NOMO-1 treated with DMSO at 0.1 percent for 48 hours (cell line): ENCODE measurements around the gene KCNMA1.
A peak's percentile ranks its signal among the peaks of the same experiment; 100 is the strongest.
"Not testable (repeated sequence)": the region's sequence is repeated elsewhere in the genome, so short reads cannot be mapped to it uniquely, and the experiment has no call there.

ENCODE experiments used
- DNase-seq: peaks from one replicate; lab custom pipeline; 2025; ENCODE audit not compliant: unreplicated experiment; lab: John Stamatoyannopoulos, UW

KCNMA1 gene

DNA sequence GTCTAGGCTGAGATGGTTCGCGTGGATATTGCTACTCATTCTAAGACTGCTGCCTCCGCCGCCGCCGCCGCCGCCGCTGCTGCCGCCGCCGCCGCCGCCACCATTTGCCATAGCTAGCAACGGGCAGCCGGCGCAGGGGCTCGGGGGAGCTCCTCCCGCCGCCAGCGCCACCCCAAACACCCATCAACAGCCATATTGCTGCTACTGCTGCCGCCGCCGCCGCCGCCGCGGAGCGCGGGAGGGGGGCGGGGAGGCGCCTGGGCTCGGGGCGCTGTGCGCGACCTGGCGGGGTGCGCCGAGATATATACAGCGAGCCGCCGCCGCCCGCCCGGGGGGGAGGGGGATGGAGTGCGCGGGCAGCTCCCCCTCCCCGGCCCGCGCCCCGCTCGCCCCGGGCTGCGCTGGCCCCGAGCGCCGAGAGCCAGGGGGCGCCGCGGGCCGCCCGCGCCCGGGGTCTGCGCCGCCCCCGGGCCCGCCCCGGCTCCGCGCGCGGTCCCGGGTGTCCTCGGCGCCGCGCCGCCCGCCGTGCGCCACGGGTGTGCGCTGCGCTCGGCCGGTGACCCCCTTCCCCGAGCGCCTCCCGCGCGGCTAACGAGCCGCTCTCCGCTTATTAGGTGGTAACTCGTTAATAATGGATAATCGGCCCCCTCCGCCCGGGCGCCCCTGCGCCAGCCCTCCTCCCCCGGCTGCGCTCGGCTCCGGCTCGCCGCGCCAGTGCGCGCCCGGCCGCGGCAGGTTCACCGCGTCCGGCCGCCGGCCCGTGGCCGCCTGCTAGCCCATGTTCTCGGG, at the start of gene KCNMA1:
Gene KCNMA1 (minus strand): TSS at position 277 of the 789 bp plus-strand sequence.
- no peak for DNase-seq

DNA sequence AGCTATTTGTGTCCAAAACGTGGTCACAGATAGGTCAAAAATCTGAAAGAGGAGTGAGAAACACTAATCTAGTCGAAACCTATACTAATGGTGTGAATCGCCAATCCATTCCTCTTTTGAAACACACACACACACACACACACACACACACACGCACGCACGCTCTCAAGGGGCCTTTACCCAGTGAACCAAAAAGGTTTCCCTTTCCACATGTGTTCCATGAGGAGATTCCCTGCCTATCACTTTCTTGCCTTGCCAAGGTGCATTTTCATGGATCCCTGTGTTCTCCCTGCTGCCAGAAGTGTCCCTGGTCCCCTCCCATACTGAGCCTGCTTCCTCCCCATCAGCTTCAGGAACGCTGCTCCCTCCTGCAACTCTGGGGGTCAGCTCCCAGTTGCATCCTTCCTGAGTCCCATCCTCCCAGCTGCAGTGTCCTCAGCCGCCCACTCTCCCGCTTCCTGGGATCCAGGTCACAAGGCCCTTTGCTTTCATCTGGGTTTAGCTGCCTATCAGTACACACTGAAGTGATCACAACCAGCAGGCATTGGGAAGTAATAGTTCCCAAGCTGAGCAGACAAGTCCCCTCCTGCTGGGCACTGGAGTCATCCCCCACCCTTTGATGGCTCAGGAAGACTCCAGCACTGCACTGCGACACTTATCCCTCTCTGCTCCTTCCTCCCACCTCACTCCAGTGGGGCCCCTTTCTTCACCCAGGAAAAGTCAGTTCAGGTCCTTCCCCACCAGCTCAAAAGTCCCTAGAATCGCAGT, 49.2 kb upstream of the KCNMA1 start:
- no peak for DNase-seq

DNA sequence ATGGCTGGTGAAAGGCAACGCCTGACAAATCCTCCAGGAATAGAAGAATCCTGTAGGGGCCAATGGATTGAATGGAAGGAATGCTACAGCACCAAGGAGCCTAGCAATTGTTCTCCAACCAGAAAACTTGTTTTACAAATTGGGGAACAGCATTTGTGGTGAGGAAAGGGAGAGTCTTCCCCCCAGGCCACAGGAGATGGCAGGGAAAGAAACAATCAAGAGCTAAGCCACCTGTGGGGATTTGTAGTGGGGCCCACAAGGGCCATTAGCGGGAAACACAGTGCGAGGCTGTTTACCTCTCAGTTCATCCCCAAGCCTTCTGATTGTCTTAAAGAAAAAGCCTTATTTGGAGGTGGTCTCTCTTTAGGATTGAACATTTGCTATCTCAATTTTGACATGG, 48.5 kb upstream of the KCNMA1 start:
- no peak for DNase-seq

DNA sequence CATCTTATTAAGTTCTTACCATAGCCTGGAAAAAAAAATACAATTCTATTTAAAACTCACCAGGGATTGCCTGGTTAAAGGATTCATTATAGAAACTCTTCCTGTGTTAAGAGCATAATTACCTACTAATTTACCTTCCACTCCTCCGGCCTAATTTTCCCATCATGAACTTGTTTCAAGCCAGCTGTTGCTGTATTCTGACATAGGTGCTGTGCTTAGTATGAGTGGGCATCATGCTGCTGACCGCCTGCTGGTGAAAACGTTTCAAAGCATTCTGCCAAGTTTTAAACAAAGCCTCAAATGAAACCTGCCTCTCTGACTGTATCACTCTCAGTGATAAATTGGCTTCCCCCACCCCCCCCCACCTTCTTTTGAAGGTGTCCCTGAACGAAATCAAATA, 47.8 kb upstream of the KCNMA1 start:
- no peak for DNase-seq

DNA sequence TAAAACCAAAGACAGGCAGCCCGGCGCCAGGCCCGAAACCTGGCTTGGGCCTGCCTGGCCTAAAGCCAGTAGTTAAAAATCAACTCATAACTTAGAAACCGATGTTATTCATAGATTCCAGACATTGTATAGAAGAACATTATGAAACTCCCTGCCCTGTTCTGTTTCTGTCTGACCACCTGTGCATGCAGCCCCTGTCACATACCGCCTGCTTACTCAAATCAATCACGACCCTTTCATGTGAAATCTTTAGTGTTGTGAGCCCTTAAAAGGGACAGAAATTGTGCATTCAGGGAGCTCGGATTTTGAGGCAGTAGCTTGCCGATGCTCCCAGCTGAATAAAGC, 45.5 kb upstream of the KCNMA1 start:
- DNase-seq: not testable (repeated sequence)

DNA sequence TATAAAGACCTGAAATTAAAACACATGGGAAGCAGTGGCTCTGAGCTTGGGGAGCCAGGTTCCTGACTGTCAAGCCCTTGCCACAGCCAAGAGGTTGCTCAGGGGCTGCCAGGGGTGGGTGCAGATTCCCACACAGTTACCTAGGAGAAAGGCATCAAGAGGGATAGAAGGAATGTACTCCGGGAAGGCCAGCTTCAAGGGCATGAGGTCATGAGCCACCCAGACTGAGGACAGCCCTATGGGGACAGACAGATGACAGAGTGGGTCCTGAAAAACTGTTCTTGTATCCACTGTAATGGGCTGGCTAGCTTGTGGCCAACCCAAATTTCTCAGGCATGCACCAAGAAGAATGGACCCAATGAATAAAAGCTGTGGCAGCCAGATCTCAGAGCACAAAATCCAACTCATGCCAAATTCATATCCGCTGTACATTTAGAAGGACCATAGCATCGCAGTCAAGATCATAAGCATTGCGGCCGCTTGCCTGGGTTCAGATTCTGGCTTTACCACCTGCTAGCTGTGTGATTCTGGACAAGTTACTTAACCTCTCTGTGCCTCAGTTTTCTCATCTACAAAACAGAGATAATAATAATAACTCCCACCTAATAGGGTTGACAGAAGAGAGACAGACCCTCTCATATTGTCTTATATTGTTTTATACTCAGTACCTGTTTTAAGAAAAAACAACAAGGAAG, 44.9 kb upstream of the KCNMA1 start:
- no peak for DNase-seq

DNA sequence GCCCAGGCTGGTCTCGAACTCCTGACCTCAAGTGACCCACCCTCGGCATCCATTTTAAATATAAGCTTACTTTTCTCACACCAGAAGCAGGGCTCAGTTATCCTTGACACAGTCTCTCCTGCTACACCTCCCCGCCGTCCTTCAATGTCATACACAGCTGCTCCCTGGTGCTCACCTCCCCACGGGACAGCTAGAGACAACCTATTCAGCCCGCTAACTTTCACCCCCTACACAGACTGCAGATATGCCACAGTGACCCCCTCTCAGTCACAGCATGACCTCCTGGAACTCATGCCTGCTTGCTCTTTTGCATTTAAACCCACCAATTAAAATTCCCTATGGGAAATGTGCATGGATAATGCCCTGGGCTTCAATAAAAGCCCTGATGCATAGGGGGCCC, 44.2 kb upstream of the KCNMA1 start:
- DNase-seq: no peak

DNA sequence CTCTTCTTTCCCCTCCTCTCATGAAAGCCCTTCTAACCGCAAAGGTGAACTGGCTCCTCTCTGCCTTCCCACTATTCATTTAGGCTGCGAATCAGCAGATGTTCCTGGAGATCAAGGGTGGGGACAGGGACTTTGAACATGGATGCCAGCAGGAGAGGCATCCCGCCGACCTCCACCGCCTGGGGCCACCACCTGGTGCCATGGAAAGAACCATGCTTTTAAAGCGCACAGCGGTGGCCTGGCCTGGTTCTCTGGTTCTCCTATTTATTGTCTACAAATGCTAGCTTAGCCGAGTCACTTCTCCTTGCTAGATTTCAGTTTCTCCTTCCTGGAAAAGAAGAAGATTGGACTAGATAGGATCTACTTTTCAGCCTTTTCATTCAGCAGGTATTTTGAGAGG, 43.2 kb upstream of the KCNMA1 start:
- no peak for DNase-seq

DNA sequence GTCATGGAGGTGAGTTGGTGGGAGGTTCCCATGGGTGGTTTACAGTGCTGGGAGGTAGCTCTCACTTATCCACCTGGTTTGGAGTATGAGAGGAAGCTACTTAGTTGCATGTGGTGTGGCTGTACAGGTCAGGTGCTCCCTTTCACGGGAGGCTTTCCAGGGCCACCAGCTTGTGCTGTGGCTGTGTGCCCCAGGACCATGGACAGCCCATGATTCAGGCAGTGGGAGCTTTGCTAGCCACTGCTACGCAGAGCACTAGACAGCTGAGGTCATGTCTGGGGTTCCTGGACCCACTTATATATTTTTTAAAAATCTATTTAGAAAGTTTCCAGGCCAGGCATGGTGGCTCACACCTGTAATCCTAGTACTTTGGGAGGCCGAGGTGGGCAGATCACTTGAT, 42.5 kb upstream of the KCNMA1 start:
- DNase-seq: no peak

DNA sequence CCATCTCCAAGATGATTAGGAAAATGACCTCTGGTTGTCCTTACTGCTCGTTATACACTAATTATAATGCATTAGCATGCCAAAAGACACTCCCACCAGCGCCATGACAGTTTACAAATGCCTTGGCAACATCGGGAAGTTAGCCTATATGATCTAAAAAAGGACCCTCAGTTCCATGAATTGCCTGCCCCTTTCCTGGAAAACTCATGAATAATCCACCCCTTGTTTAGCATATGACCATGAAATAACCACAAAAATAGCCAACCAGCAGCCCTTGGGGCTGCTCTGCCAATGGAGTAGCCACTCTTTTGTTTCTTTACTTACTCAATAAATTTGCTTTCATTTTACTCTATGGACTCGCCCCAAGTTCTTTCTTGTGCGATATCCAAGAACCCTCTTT, 41.6 kb upstream of the KCNMA1 start:
- DNase-seq: no peak

DNA sequence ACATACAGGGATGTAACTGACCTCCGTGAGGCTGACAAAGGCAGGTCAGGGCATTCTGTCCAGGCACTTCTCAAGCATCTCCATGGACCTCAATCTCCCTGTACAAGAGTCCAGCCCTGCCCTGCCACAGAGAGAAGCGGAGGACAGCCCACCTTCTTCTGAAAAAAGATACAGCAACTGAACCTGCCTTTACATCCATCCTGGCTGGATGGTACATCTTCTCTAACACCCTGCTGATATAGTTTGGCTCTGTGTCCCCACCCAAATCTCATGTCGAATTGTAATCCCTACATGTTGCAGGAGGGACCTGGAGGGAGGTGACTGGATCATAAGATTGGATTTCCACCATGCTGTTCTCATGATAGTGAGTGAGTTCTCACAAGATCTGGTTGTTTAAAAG, 40.5 kb upstream of the KCNMA1 start:
- DNase-seq: no peak

DNA sequence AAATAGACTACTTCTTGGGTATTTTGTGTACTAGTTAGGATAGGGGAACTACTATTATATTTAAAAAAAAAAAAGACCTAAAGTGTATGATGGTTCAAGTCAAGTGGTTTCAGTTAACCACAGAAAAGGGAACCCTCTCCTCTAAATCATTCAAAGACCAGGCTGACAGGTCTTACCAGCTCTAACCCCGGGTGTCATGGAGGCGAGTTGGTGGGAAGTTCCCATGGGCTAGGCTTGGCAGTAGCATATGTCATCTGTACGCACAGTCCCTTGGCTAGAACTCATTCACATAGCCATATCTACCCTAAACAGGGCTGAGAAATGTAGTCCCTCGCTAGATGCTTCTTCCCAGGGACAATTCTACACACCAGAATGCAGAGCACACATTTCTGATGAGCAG, 37.7 kb upstream of the KCNMA1 start:
- peak; percentile 87 for DNase-seq

DNA sequence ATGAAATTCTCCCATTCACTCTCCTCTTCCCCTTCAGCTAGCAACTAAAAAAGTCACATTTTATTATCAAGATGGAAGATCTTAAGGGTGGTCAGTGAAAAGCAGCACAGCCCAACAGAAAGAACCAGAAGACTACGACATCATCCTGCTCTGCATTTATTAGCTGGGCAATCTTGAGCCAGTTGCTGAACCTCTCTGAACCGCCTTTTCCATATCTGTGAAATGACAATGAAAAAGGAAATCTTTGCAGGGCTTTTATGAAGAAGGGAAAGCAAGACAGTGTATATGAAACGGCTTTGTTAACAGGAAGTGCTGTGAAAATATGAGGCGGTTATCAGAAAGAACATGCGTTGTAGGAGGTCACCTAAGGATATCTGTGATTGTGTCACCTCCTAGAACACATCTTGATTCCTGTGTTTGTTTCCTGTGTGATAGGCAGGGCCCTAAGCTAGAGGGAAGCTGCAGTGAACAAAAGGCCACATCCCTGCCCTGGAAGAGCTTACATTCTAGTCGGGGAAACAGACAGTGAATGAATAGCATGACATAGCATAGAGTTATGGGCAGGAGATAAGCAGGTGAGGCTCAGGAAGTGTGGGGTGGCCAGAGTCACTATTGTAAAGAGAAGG, 36.0 kb upstream of the KCNMA1 start:
- DNase-seq: no peak

DNA sequence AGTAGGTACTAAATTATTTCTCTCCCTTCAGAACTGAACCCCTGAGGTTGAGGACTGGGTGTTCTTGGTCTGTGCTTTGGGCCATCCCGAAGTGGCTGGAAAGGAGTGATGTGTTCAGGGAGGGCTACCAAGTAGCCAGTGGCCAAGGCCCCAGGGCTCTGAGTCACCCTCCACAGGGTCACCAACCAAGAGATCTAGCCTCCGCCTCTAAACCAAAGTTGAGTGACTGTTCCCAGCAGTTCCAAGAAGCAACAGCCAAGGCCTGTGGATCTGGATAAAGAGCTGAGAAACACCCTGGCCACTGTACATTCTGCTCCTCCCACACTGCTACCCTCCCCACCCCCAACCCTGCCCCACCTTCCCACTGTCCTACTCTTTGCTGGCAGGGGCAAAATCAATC, 35.5 kb upstream of the KCNMA1 start:
- DNase-seq: no peak

DNA sequence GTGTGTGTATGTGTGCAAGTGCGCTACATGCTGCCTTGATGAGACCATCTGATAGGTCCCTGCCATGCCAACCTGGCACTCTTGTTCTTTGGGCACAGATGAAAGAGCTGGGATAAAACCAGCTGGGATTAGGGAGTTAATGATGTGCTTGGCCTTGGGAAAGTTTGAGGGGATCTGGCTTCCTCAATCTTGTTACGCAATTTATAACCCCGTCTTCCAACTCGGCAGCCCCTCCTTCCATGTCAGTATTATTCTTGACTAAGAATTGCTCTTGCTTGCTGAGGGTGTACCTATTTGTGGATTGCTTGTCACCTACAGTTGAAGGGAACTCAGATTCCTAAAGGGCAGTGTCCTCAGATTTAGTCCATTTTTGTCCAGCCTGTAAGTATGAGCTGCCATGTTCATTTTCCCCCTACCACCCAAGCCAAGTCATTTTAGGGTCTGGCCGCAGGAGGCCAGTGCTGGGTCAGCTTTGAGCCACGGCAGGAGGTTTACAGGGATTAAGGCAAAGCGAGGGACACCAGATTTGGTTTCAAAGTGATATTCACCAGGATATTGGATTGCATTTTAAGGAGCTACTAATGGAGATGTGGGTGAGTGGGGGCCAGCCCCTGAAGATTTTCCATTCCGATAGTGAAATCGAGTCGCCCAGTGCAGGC, 34.1 kb upstream of the KCNMA1 start:
- DNase-seq: no peak

DNA sequence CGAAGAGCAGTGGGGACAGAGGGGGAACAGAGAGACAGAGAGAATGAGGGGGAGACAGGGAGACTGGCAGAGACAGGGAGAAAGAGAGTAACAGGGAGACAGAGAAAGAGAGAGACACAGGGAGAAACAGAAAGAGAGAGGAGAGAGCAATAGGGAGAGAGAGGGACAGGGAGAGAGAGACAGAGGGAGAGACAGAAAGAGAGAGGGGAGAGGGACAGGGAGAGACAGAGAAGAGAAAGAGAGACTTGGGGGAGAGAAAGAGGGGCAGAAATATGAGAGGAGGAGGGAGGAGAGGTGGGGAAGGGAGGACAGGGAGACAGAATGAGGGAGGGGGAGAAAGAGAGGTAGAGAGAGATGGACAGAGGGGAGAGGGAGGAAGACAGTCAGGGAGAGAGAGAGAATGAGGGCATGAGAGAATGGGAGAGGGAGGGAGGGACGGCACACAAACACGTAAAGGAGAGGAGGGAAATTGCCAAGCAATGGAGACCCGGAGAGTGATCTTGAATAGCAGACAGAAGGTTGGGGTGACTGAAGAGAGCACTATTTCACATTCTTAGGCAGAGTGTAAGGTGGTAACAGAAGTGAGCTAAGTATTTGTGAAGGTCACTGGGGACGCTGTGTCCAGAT, 33.3 kb upstream of the KCNMA1 start:
- no peak for DNase-seq

DNA sequence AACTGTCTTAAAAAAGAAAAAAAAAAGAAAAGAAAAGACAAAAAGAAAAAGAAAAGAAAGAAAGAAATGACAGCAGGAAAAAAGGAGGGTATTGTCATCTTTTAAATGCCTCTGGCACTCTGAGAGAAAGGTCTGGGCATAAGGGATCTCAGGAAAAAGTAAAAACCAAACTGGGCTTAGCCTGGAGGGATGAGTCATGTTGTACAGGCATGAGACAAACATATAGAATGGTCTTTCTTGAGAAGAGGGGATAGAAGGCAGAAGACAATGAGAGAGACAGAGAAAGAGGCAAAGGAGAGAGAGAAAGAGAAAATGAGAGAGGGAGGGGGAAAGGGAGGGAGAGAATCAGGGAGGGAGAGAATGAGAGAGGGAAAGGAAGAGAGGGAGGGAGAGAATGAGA, 32.3 kb upstream of the KCNMA1 start:
- no peak for DNase-seq

DNA sequence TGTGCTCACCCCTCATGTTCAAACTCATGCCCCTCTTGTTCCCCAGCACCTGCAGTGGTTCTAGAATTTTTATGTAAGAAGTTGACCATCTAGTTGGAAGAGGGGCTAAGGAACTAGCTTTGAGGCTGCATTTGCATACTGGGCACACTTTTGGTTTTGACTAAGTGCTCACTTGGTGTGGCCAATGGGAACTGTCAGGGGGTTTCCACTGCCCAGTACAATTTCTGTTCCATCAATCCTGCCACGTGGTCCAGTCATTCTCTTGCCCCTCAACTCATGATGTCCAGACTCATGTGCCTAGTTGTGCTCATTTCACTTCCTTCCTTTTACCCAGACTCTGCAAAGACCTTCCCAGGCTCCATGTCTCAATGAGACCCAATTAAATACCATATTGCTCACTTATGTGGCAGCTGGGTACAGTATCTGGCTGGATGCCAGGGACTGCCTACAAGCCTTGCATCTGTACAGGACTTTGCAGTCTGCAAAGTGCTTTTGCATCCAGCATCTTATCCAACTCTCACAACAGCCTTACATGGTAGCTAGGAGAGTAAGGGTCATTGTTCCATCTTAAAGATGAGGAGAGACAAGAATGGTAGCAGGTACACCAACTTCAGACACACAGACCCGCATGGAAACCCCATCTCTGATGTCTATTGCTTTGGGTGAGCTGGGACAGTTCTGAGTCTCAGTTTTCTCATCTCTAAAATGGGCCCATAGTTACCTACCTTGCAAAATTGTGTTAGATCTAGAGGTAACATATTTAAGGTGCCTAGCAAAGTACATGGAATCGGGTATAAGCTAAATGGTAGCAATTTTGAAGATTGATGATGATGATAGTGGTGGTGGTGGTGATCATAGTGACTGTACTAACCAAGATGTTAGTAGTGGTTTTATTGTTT, 30.1 kb upstream of the KCNMA1 start:
- DNase-seq: peak; percentile 8

DNA sequence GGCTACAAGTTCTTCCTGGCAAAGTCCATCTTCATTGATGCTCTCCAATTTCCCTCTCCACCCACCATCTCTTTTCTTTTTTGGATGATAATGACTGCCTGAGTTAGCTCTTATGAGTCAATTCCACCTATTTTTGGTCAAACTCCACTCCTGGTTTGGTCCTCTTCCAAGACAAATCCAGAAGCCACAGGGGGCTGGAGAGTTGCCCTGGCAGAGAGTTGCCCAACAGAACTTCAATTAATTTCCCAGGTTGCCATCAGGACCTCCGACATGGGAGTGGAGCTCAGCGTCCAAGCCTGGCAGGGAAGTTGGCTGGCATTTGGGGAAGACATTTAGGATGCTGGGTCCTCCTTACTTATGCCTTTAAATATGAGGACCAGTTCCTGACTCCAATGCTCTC, 29.2 kb upstream of the KCNMA1 start:
- DNase-seq: no peak

DNA sequence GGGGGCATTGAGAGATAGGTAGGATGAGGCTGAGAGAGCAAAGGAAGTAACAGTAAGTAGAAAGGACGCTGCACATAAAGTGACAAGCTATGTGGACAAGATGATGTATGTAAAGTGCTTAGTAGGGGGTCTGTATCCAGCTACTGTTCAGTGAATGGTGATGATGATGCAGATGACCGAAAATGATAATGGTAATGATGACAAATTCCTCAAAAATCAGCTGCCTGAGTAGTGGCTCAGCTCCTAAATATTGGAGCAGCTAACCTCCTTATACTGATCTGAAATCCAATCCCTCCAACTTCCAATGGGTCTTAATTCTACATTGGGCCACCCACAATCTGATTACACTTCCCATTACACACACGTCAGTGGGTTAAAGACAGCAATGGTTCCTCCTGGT, 27.1 kb upstream of the KCNMA1 start:
- no peak for DNase-seq
